ENCODE results near the gene FMNL2.

The FMNL2 gene

GRCh38 chr2:152483276-152484063 is 148.5 kb downstream of the FMNL2 start:
- TF ChIP-seq POLR2AphosphoS5 (IDR thresholded peaks at IDR 0.05; ENCODE audit: low read depth, low read length) (no peak), TAF1 (IDR thresholded peaks at IDR 0.05; ENCODE audit: borderline replicate concordance, low read depth, low read length) (no peak), POLR2A (IDR thresholded peaks at IDR 0.05; ENCODE audit: low read depth, low read length) (no peak)
- DNase-seq (ENCODE audit: insufficient read length), result no peak
- peak; percentile 66 for FAIRE-seq

GRCh38 chr2:152485954-152486736 is 151.2 kb downstream of the FMNL2 start:
- no peak for DNase-seq (ENCODE audit: insufficient read length)
- TF ChIP-seq TAF1 (IDR thresholded peaks at IDR 0.05; ENCODE audit: borderline replicate concordance, low read depth, low read length) (no peak), POLR2AphosphoS5 (IDR thresholded peaks at IDR 0.05; ENCODE audit: low read depth, low read length) (no peak), POLR2A (IDR thresholded peaks at IDR 0.05; ENCODE audit: low read depth, low read length) (no peak)
- peak; percentile 57 for FAIRE-seq

- TF ChIP-seq TAF1 (IDR thresholded peaks at IDR 0.05; ENCODE audit: borderline replicate concordance, low read depth, low read length) (no peak), POLR2AphosphoS5 (IDR thresholded peaks at IDR 0.05; ENCODE audit: low read depth, low read length) (no peak), POLR2A (IDR thresholded peaks at IDR 0.05; ENCODE audit: low read depth, low read length) (no peak)
- no peak for FAIRE-seq
- DNase-seq (ENCODE audit: insufficient read length), result no peak
These were observed 151.9 kb downstream of the FMNL2 start for GRCh38 chr2:152486737-152487400.

- TF ChIP-seq POLR2A (IDR thresholded peaks at IDR 0.05; ENCODE audit: low read depth, low read length) (no peak), POLR2AphosphoS5 (IDR thresholded peaks at IDR 0.05; ENCODE audit: low read depth, low read length) (no peak), TAF1 (IDR thresholded peaks at IDR 0.05; ENCODE audit: borderline replicate concordance, low read depth, low read length) (no peak)
- FAIRE-seq (no peak), DNase-seq (ENCODE audit: insufficient read length) (no peak)
These were observed 153.1 kb downstream of the FMNL2 start for GRCh38 chr2:152488075-152488474.

GRCh38 chr2:152489364-152489763 is 154.4 kb downstream of the FMNL2 start:
- DNase-seq (ENCODE audit: insufficient read length) (no peak), FAIRE-seq (peak; percentile 24)
- TF ChIP-seq POLR2A (IDR thresholded peaks at IDR 0.05; ENCODE audit: low read depth, low read length) (no peak), TAF1 (IDR thresholded peaks at IDR 0.05; ENCODE audit: borderline replicate concordance, low read depth, low read length) (no peak), POLR2AphosphoS5 (IDR thresholded peaks at IDR 0.05; ENCODE audit: low read depth, low read length) (no peak)

- TF ChIP-seq TAF1 (IDR thresholded peaks at IDR 0.05; ENCODE audit: borderline replicate concordance, low read depth, low read length) (no peak), POLR2AphosphoS5 (IDR thresholded peaks at IDR 0.05; ENCODE audit: low read depth, low read length) (no peak), POLR2A (IDR thresholded peaks at IDR 0.05; ENCODE audit: low read depth, low read length) (no peak)
- peak; percentile 80 for FAIRE-seq
- no peak for DNase-seq (ENCODE audit: insufficient read length)
These were observed 155.9 kb downstream of the FMNL2 start for GRCh38 chr2:152490686-152491455.

- no peak for DNase-seq (ENCODE audit: insufficient read length)
- no peak for FAIRE-seq
- TF ChIP-seq POLR2A (IDR thresholded peaks at IDR 0.05; ENCODE audit: low read depth, low read length) (no peak), TAF1 (IDR thresholded peaks at IDR 0.05; ENCODE audit: borderline replicate concordance, low read depth, low read length) (no peak), POLR2AphosphoS5 (IDR thresholded peaks at IDR 0.05; ENCODE audit: low read depth, low read length) (no peak)
These were observed 157.2 kb downstream of the FMNL2 start for GRCh38 chr2:152492131-152492530.

GRCh38 chr2:152492911-152493310 is 157.9 kb downstream of the FMNL2 start:
- FAIRE-seq (no peak), DNase-seq (ENCODE audit: insufficient read length) (no peak)
- TF ChIP-seq POLR2AphosphoS5 (IDR thresholded peaks at IDR 0.05; ENCODE audit: low read depth, low read length) (no peak), POLR2A (IDR thresholded peaks at IDR 0.05; ENCODE audit: low read depth, low read length) (no peak), TAF1 (IDR thresholded peaks at IDR 0.05; ENCODE audit: borderline replicate concordance, low read depth, low read length) (no peak)

- FAIRE-seq (peak; percentile 86), DNase-seq (ENCODE audit: insufficient read length) (no peak)
- TF ChIP-seq POLR2A (IDR thresholded peaks at IDR 0.05; ENCODE audit: low read depth, low read length) (no peak), POLR2AphosphoS5 (IDR thresholded peaks at IDR 0.05; ENCODE audit: low read depth, low read length) (no peak), TAF1 (IDR thresholded peaks at IDR 0.05; ENCODE audit: borderline replicate concordance, low read depth, low read length) (no peak)
These were observed 158.4 kb downstream of the FMNL2 start for GRCh38 chr2:152493417-152493816.

GRCh38 chr2:152493945-152494528 is 159.1 kb downstream of the FMNL2 start:
- DNase-seq (ENCODE audit: insufficient read length) (no peak), FAIRE-seq (peak; percentile 21)

More at GRCh38 chr2:152493945-152494528, 159.1 kb downstream of the FMNL2 start:
- TF ChIP-seq POLR2A (IDR thresholded peaks at IDR 0.05; ENCODE audit: low read depth, low read length) (no peak), POLR2AphosphoS5 (IDR thresholded peaks at IDR 0.05; ENCODE audit: low read depth, low read length) (no peak), TAF1 (IDR thresholded peaks at IDR 0.05; ENCODE audit: borderline replicate concordance, low read depth, low read length) (no peak)
